ENCODE data around the gene RNF19B. TPM values are rescaled to one million over a fixed set of nuclear protein-coding genes. Genes with fewer than 3 reads are reported as not detected.

RNF19B gene
- total RNA-seq, 1 experiment from 2014 or later, result 15.0 TPM

- peaks cover 0 to 2% of the 10 kb centered on the region in 2 experiments; a peak in 1 of 5 replicates for H3K9me3 Mint-ChIP-seq
Observed at GRCh38 chr1:32967888-32968568, 3.4 kb upstream of the RNF19B start.

More at GRCh38 chr1:32967888-32968568, 3.4 kb upstream of the RNF19B start:
- no peak overlapping the region for H2BK12ac ChIP-seq (ENCODE audit: insufficient read length, low read depth, low read length)
- H3K9ac ChIP-seq (ENCODE audit: extremely low read depth, insufficient read length, low read length), result no peak overlapping the region
- H3K27ac Mint-ChIP-seq, result no peak overlapping the region
- no peak overlapping the region for H4K8ac ChIP-seq (replicated peaks; ENCODE audit: insufficient read length, low read depth, low read length)
- peaks cover 65% of the 10 kb centered on the region for H3K27me3 Mint-ChIP-seq (ENCODE audit: low read depth)
- H3K27ac ChIP-seq (ENCODE audit: insufficient read length, low read depth, low read length), result no peak overlapping the region
- no peak overlapping the region for H3T11ph ChIP-seq (ENCODE audit: low read length)
- no peak overlapping the region for H2BK20ac ChIP-seq (ENCODE audit: low read depth, low read length, poor library complexity, severe bottlenecking)
- WGBS (ENCODE audit: extremely low coverage, insufficient read length, low lambda C conversion rate), result no CpG with 5 or more reads among the region's 4 CpGs
- H3K4me2 ChIP-seq (ENCODE audit: insufficient read depth, insufficient read length, low read length), result no peak overlapping the region
- H3K27me3 ChIP-seq (ENCODE audit: insufficient read depth, low read length), result peaks cover 13% of the 10 kb centered on the region
- no peak overlapping the region for H3K14ac ChIP-seq (ENCODE audit: insufficient read depth, low read length)
- no peaks in the 10 kb centered on the region for H3K9me3 ChIP-seq (ENCODE audit: control insufficient read depth, low read depth, low read length)
- no peak overlapping the region for H4K5ac ChIP-seq (ENCODE audit: insufficient read length, low read depth, low read length)
- H3K4ac ChIP-seq (ENCODE audit: low read depth, low read length), result no peak overlapping the region
- no peak for TF ChIP-seq CTCF (conservative IDR thresholded peaks at IDR 0.05)
- H2BK5ac ChIP-seq (ENCODE audit: insufficient read length, low read length), result no peak overlapping the region
- H2AFZ ChIP-seq (ENCODE audit: low read length), result no peak overlapping the region
- no peak overlapping the region for H4K91ac ChIP-seq (ENCODE audit: insufficient read length, low read depth, low read length)
- H3K79me2 ChIP-seq (ENCODE audit: insufficient read depth, low read length), result no peaks in the 10 kb centered on the region
- no peaks in the 10 kb centered on the region for H3K36me3 Mint-ChIP-seq (ENCODE audit: insufficient read depth in 1 of 3, low read depth in 3 of 3)
- H3K4me3 Mint-ChIP-seq, result no peak overlapping the region
- no peak overlapping the region for H2BK15ac ChIP-seq (ENCODE audit: low read depth, low read length)
- no peak overlapping the region for H3K23ac ChIP-seq (ENCODE audit: insufficient read length, low read depth, low read length)
- H3K4me1 ChIP-seq (ENCODE audit: insufficient read depth, low read length), result no peaks in the 10 kb centered on the region
- H3K79me1 ChIP-seq (ENCODE audit: insufficient read depth, low read depth, low read length, poor library complexity, severe bottlenecking), result no peaks in the 10 kb centered on the region
- H3K4me1 Mint-ChIP-seq, result peaks cover 13 to 16% of the 10 kb centered on the region in 2 experiments
- no peak overlapping the region for H3K18ac ChIP-seq (ENCODE audit: insufficient read length, low read depth, low read length)
- no peak overlapping the region for H2BK120ac ChIP-seq (ENCODE audit: low read depth, low read length, poor library complexity, severe bottlenecking)
- peaks cover 4% of the 10 kb centered on the region for H3K23me2 ChIP-seq (ENCODE audit: insufficient read length, low read depth, low read length, poor library complexity, severe bottlenecking)
- H4K20me1 ChIP-seq (ENCODE audit: control insufficient read depth, insufficient read depth, insufficient read length), result no peaks in the 10 kb centered on the region
- DNase-seq, result no peak
- H2AK5ac ChIP-seq (ENCODE audit: insufficient read length, low read length), result no peak overlapping the region
- no peak overlapping the region for H3K56ac ChIP-seq (ENCODE audit: insufficient read length, low read depth, low read length)

All from H9 (cell line).